GM12878 (cell line): ENCODE results near the gene KRTAP17-1.
A peak's percentile ranks its signal among the peaks of the same experiment; 100 is the strongest.

Experiments used
- CEBPB ChIP-seq, 2 experiments: fragments of 150-350 bp in 1 of 2; IDR thresholded peaks; 2 replicates each; pipeline ENCODE4 v1.6.1; 2012 to 2014; ENCODE audit warnings: low read depth in 2 of 2, low read length in 2 of 2, borderline replicate concordance in 1 of 2, inconsistent platforms in 1 of 2
- DPF2 ChIP-seq: fragments of 450-650 bp; IDR thresholded peaks from 2 replicates; pipeline ENCODE4 v1.6.1; 2017; ENCODE audit warnings: mild to moderate bottlenecking
- EP300 ChIP-seq, 2 experiments: fragments of 150-350 bp in 1 of 2; IDR thresholded peaks; 2 replicates each; pipeline ENCODE4 v1.6.1; 2011 to 2012; ENCODE audit warnings: low read depth in 2 of 2, low read length in 2 of 2, borderline replicate concordance in 1 of 2, improper control_type of control experiment in 1 of 2, inconsistent platforms in 1 of 2; ENCODE audit not compliant: control insufficient read depth in 1 of 2
- ESRRA ChIP-seq: IDR thresholded peaks from 2 replicates; pipeline ENCODE4 v1.6.1; 2012; ENCODE audit warnings: mild to moderate bottlenecking, low read length, improper control_type of control experiment
- ETV6 ChIP-seq, 2 experiments: fragments of 450-650 bp in 1 of 2; IDR thresholded peaks in 1 of 2; conservative IDR thresholded peaks in 1 of 2; 2 replicates each; pipeline ENCODE4 v1.6.1; 2014; ENCODE audit warnings: antibody characterized with exemption in 1 of 2, borderline replicate concordance in 1 of 2, low read depth in 1 of 2, mild to moderate bottlenecking in 1 of 2, moderate library complexity in 1 of 2
- HDAC2 ChIP-seq: fragments of 200-600 bp; sonication (generic); IDR thresholded peaks from 2 replicates; pipeline ENCODE4 v1.6.1; 2017
- MTA3 ChIP-seq: IDR thresholded peaks from 2 replicates; pipeline ENCODE4 v1.6.1; 2012; ENCODE audit warnings: low read length, inconsistent platforms, borderline replicate concordance
- MXI1 ChIP-seq: fragments of 150-350 bp; IDR thresholded peaks from 2 replicates; pipeline ENCODE4 v1.6.1; 2011; ENCODE audit warnings: low read depth, mild to moderate bottlenecking, inconsistent platforms, low read length, improper control_type of control experiment
- POLR2A ChIP-seq: IDR thresholded peaks from 2 replicates; pipeline ENCODE4 v1.6.1; 2011; ENCODE audit warnings: low read depth, mild to moderate bottlenecking, low read length
- RBBP5 ChIP-seq: fragments of 200-600 bp; sonication (generic); conservative IDR thresholded peaks from 2 replicates; pipeline ENCODE4 v1.6.1; 2016
- REST ChIP-seq: IDR thresholded peaks from 2 replicates; pipeline ENCODE4 v1.6.1; 2012; ENCODE audit warnings: mild to moderate bottlenecking, low read depth, low read length
- ZBTB33 ChIP-seq: fragments of 450-650 bp; IDR thresholded peaks from 2 replicates; pipeline ENCODE4 v1.6.1; 2017; ENCODE audit warnings: mild to moderate bottlenecking
- TF ChIP-seq, protein P1 (sequence below): fragments of 450-650 bp; IDR thresholded peaks from 2 replicates; pipeline ENCODE4 v1.6.1; 2018; ENCODE audit warnings: borderline replicate concordance, mild to moderate bottlenecking; ENCODE audit not compliant: partially characterized antibody
- TF ChIP-seq, protein P2 (sequence below), 3 experiments: IDR thresholded peaks in 2 of 3; conservative IDR thresholded peaks in 1 of 3; 2 replicates each; pipeline ENCODE4 v1.5.1; 2011; ENCODE audit warnings: low read depth in 3 of 3, low read length in 3 of 3, mild to moderate bottlenecking in 3 of 3, control low read depth in 2 of 3, moderate library complexity in 2 of 3, inconsistent platforms in 1 of 3, mixed read lengths in 1 of 3; ENCODE audit not compliant: control insufficient read depth in 2 of 3, insufficient read depth in 1 of 3; ENCODE audit errors: extremely low read depth in 1 of 3

DNA sequence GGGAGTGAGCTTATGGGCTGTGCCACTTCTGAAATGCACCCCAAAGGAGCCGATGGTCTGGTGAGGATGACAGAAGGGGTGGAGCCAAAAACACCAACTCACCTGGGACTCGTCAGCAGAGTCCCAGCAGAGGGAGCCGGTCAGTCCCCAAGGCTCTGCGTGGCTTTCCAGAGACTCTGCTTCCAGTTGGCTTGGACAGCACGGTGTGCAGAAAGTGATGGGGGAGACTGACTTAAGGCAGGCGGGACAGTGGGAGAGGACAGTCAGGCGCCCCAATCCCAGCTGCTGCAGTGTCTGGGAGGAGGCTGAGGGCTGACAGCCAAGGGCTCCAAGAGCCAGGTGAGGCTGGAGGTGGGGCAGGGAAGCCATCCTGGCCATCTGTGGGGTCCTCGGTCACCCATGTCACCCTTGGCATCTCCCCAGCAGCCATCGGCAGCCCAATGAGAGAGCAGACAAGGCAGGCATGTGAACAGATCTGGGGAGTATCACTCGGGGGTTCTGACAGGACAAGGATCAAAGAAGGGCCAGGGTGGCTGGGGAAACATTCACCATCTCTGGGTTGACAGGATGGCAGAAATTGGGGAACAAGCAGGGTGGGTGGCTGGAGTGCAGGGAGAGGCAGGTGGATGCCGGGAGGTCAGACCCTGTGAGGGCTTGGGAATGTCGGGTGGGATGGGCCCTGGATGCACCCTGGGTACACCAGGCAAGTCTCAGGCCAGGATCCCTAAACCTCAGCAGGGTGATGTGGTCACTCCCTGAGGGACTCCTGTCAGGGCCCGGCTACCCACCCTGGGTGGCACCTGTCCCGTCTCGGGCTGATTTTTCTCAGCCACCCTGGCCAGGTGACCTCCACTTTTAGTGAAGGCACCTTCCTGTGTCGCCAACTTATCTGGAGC, 8.9 kb upstream of the KRTAP17-1 start:
- TF ChIP-seq HDAC2 (no peak), POLR2A (no peak), MXI1 (no peak), CEBPB (IDR thresholded peaks at IDR 0.05; ENCODE audit: borderline replicate concordance in 1 of 2, low read depth in 2 of 2, low read length in 2 of 2) (no peak), EP300 (IDR thresholded peaks at IDR 0.05; ENCODE audit: borderline replicate concordance in 1 of 2, control insufficient read depth in 1 of 2, low read depth in 2 of 2, low read length in 2 of 2) (no peak), DPF2 (no peak), MTA3 (no peak), REST (no peak), ESRRA (no peak), ETV6 (conservative IDR thresholded peaks at IDR 0.05 in 1 of 2, IDR thresholded peaks at IDR 0.05 in 1 of 2; ENCODE audit: borderline replicate concordance in 1 of 2, low read depth in 1 of 2) (no peak), ZBTB33 (no peak), RBBP5 (no peak)
- TF ChIP-seq, protein P1, sequence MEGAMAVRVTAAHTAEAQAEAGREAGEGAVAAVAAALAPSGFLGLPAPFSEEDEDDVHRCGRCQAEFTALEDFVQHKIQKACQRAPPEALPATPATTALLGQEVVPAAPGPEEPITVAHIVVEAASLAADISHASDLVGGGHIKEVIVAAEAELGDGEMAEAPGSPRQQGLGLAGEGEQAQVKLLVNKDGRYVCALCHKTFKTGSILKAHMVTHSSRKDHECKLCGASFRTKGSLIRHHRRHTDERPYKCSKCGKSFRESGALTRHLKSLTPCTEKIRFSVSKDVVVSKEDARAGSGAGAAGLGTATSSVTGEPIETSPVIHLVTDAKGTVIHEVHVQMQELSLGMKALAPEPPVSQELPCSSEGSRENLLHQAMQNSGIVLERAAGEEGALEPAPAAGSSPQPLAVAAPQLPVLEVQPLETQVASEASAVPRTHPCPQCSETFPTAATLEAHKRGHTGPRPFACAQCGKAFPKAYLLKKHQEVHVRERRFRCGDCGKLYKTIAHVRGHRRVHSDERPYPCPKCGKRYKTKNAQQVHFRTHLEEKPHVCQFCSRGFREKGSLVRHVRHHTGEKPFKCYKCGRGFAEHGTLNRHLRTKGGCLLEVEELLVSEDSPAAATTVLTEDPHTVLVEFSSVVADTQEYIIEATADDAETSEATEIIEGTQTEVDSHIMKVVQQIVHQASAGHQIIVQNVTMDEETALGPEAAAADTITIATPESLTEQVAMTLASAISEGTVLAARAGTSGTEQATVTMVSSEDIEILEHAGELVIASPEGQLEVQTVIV: no peak
- TF ChIP-seq, protein P2, sequence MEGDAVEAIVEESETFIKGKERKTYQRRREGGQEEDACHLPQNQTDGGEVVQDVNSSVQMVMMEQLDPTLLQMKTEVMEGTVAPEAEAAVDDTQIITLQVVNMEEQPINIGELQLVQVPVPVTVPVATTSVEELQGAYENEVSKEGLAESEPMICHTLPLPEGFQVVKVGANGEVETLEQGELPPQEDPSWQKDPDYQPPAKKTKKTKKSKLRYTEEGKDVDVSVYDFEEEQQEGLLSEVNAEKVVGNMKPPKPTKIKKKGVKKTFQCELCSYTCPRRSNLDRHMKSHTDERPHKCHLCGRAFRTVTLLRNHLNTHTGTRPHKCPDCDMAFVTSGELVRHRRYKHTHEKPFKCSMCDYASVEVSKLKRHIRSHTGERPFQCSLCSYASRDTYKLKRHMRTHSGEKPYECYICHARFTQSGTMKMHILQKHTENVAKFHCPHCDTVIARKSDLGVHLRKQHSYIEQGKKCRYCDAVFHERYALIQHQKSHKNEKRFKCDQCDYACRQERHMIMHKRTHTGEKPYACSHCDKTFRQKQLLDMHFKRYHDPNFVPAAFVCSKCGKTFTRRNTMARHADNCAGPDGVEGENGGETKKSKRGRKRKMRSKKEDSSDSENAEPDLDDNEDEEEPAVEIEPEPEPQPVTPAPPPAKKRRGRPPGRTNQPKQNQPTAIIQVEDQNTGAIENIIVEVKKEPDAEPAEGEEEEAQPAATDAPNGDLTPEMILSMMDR (IDR thresholded peaks at IDR 0.05 in 2 of 3, conservative IDR thresholded peaks at IDR 0.05 in 1 of 3; ENCODE audit: control insufficient read depth in 2 of 3, extremely low read depth in 1 of 3, insufficient read depth in 1 of 3, low read depth in 3 of 3, low read length in 3 of 3): peak in 1 of 3 experiments; percentile 6; a peak in 1 of 6 replicates
